H9 (cell line): ENCODE data around the gene DCT. TPM values are rescaled to one million over a fixed set of nuclear protein-coding genes. Genes with fewer than 3 reads are reported as not detected.

Source experiments
- DNase-seq: peaks from one replicate; pipeline ENCODE4 v3.0.0-alpha.2; 2017
- H2AFZ ChIP-seq: one replicate; pipeline ENCODE4 v1.6.1; 2013; ENCODE audit warnings: mild to moderate bottlenecking, low read length, control low read depth, moderate library complexity
- H2AK5ac ChIP-seq: 2 replicates; pipeline ENCODE4 v1.6.1; 2013; ENCODE audit warnings: low read length, control low read depth, mixed read lengths; ENCODE audit not compliant: insufficient read length
- H2BK120ac ChIP-seq: one replicate; pipeline ENCODE4 v1.6.1; 2013; ENCODE audit warnings: low read depth, mild to moderate bottlenecking, low read length, control low read depth, inconsistent platforms; ENCODE audit not compliant: poor library complexity, severe bottlenecking
- H2BK12ac ChIP-seq: 2 replicates; pipeline ENCODE4 v1.6.1; 2013; ENCODE audit warnings: low read length, control low read depth, mixed read lengths, low read depth; ENCODE audit not compliant: insufficient read length
- H2BK15ac ChIP-seq: 2 replicates; pipeline ENCODE4 v1.6.1; 2013; ENCODE audit warnings: low read depth, low read length, control low read depth
- H2BK20ac ChIP-seq: one replicate; pipeline ENCODE4 v1.6.1; 2013; ENCODE audit warnings: low read depth, mild to moderate bottlenecking, low read length, control low read depth, inconsistent platforms; ENCODE audit not compliant: poor library complexity, severe bottlenecking
- H2BK5ac ChIP-seq: 2 replicates; pipeline ENCODE4 v1.6.1; 2013; ENCODE audit warnings: low read length, control low read depth, mixed read lengths; ENCODE audit not compliant: insufficient read length
- H3K14ac ChIP-seq: 2 replicates; pipeline ENCODE4 v1.6.1; 2013; ENCODE audit warnings: low read length, control low read depth; ENCODE audit not compliant: insufficient read depth
- H3K18ac ChIP-seq: 2 replicates; pipeline ENCODE4 v1.6.1; 2013; ENCODE audit warnings: low read depth, mild to moderate bottlenecking, mixed read lengths, low read length, control low read depth; ENCODE audit not compliant: insufficient read length
- H3K23ac ChIP-seq: 2 replicates; pipeline ENCODE4 v1.6.1; 2013; ENCODE audit warnings: low read length, control low read depth, mixed read lengths, low read depth; ENCODE audit not compliant: insufficient read length
- H3K23me2 ChIP-seq: 2 replicates; pipeline ENCODE4 v1.6.1; 2013; ENCODE audit warnings: low read depth, mild to moderate bottlenecking, mixed read lengths, low read length, control low read depth; ENCODE audit not compliant: insufficient read length, poor library complexity, severe bottlenecking
- H3K27ac ChIP-seq: 2 replicates; pipeline ENCODE4 v1.5.1; 2013; ENCODE audit warnings: low read length, control low read depth, mixed read lengths, low read depth; ENCODE audit not compliant: insufficient read length
- H3K27me3 ChIP-seq: 2 replicates; pipeline ENCODE4 v1.6.1; 2013; ENCODE audit warnings: low read length, control low read depth, inconsistent platforms; ENCODE audit not compliant: insufficient read depth
- H3K4ac ChIP-seq: 2 replicates; pipeline ENCODE4 v1.6.1; 2013; ENCODE audit warnings: low read depth, mild to moderate bottlenecking, control low read depth, inconsistent platforms, low read length, moderate library complexity
- H3K4me1 ChIP-seq: 2 replicates; pipeline ENCODE4 v1.6.1; 2013; ENCODE audit warnings: low read length, control low read depth, inconsistent platforms; ENCODE audit not compliant: insufficient read depth
- H3K4me2 ChIP-seq: 2 replicates; pipeline ENCODE4 v1.6.1; 2013; ENCODE audit warnings: low read length, control low read depth, mixed read lengths; ENCODE audit not compliant: insufficient read length, insufficient read depth
- H3K56ac ChIP-seq: 2 replicates; pipeline ENCODE4 v1.6.1; 2013; ENCODE audit warnings: low read depth, mild to moderate bottlenecking, mixed read lengths, low read length, control low read depth; ENCODE audit not compliant: insufficient read length
- H3K79me1 ChIP-seq: 2 replicates; pipeline ENCODE4 v1.6.1; 2013; ENCODE audit warnings: low read depth, mild to moderate bottlenecking, moderate library complexity, low read length, control low read depth, inconsistent platforms; ENCODE audit not compliant: insufficient read depth, poor library complexity, severe bottlenecking
- H3K79me2 ChIP-seq: 2 replicates; pipeline ENCODE4 v1.6.1; 2013; ENCODE audit warnings: low read length, control low read depth, inconsistent platforms; ENCODE audit not compliant: insufficient read depth
- H3K9ac ChIP-seq: 2 replicates; pipeline ENCODE4 v1.6.1; 2013; ENCODE audit warnings: low read length, control low read depth, mixed read lengths; ENCODE audit not compliant: insufficient read length; ENCODE audit errors: extremely low read depth
- H3K9me3 ChIP-seq: one replicate; pipeline ENCODE4 v1.6.1; 2013; ENCODE audit warnings: low read depth, low read length, inconsistent platforms; ENCODE audit not compliant: control insufficient read depth
- H3T11ph ChIP-seq: one replicate; pipeline ENCODE4 v1.6.1; 2013; ENCODE audit warnings: mild to moderate bottlenecking, low read length, control low read depth, inconsistent platforms
- H4K20me1 ChIP-seq: one replicate; pipeline ENCODE4 v1.6.1; 2013; ENCODE audit not compliant: control insufficient read depth, insufficient read length, insufficient read depth
- H4K5ac ChIP-seq: 2 replicates; pipeline ENCODE4 v1.6.1; 2013; ENCODE audit warnings: low read depth, mild to moderate bottlenecking, mixed read lengths, low read length, control low read depth; ENCODE audit not compliant: insufficient read length
- H4K8ac ChIP-seq: replicated peaks from 2 replicates; pipeline ENCODE4 v1.6.1; 2013; ENCODE audit warnings: low read length, control low read depth, mixed read lengths, low read depth; ENCODE audit not compliant: insufficient read length
- H4K91ac ChIP-seq: 2 replicates; pipeline ENCODE4 v1.6.1; 2013; ENCODE audit warnings: low read depth, mild to moderate bottlenecking, moderate library complexity, mixed read lengths, low read length, control low read depth; ENCODE audit not compliant: insufficient read length
- H3K27ac Mint-ChIP-seq, 3 experiments: 2 replicates in 2 of 3; 3 replicates in 1 of 3; pipeline ENCODE4 v1.8.0; 2020 to 2021; ENCODE audit warnings: mixed read lengths in 3 of 3, mild to moderate bottlenecking in 1 of 3, moderate library complexity in 1 of 3
- H3K27me3 Mint-ChIP-seq: 2 replicates; pipeline ENCODE4 v1.8.0; 2021; ENCODE audit warnings: low read depth, mild to moderate bottlenecking, moderate library complexity, mixed read lengths
- H3K36me3 Mint-ChIP-seq, 3 experiments: 2 replicates in 2 of 3; 3 replicates in 1 of 3; pipeline ENCODE4 v1.8.0; 2020 to 2021; ENCODE audit warnings: low read depth in 3 of 3, mixed read lengths in 3 of 3; ENCODE audit not compliant: insufficient read depth in 1 of 3
- H3K4me1 Mint-ChIP-seq, 2 experiments: 2 replicates each; pipeline ENCODE4 v1.8.0; 2020; ENCODE audit warnings: mixed read lengths in 2 of 2
- H3K4me3 Mint-ChIP-seq, 2 experiments: 2 replicates in 1 of 2; 3 replicates in 1 of 2; pipeline ENCODE4 v1.8.0; 2020 to 2021; ENCODE audit warnings: mild to moderate bottlenecking in 2 of 2, mixed read lengths in 2 of 2, moderate library complexity in 1 of 2
- H3K9me3 Mint-ChIP-seq, 2 experiments: 2 replicates in 1 of 2; 3 replicates in 1 of 2; pipeline ENCODE4 v1.8.0; 2020; ENCODE audit warnings: mild to moderate bottlenecking in 2 of 2, mixed read lengths in 2 of 2, moderate library complexity in 1 of 2
- CTCF ChIP-seq: fragments of 200-600 bp; sonication (generic); conservative IDR thresholded peaks from 3 replicates; pipeline ENCODE4 v1.8.0; 2021; ENCODE audit warnings: antibody characterized with exemption, mild to moderate bottlenecking
- WGBS: extraction: QIAGEN DNeasy Blood & Tissue Kit; methylation state at CpG from one replicate; pipeline ENCODE4 v1.1.7; 2013; ENCODE audit warnings: missing lambda C conversion rate, low lambda C conversion rate, mixed read lengths; ENCODE audit not compliant: insufficient read length; ENCODE audit errors: extremely low coverage; 5-methylcytosine and 5-hydroxymethylcytosine counted together
- total RNA-seq: library from RNA; stranded (reverse); gene quantifications from 2 replicates; pipeline ENCODE4 v1.2.1, GENCODE V29; 2021

Gene DCT
- total RNA-seq, 1 experiment from 2014 or later, result not detected

- no CpG with 5 or more reads among the region's 2 CpGs for WGBS
- Histone ChIP-seq H2BK12ac (no peak overlapping the region), H3T11ph (no peak overlapping the region), H3K9me3 (no peaks in the 10 kb centered on the region), H3K27ac (no peak overlapping the region), H2BK15ac (no peak overlapping the region), H3K23ac (no peak overlapping the region), H3K79me2 (no peaks in the 10 kb centered on the region), H3K4me2 (no peak overlapping the region), H3K9ac (no peak overlapping the region), H2AK5ac (no peak overlapping the region), H4K8ac (no peak overlapping the region), H4K91ac (no peak overlapping the region), H3K4me1 (no peaks in the 10 kb centered on the region), H3K79me1 (no peaks in the 10 kb centered on the region), H2BK120ac (no peak overlapping the region), H3K56ac (no peak overlapping the region), H2AFZ (no peak overlapping the region), H3K4ac (no peak overlapping the region), H3K23me2 (no peaks in the 10 kb centered on the region), H3K18ac (no peak overlapping the region), H4K20me1 (no peaks in the 10 kb centered on the region), H4K5ac (no peak overlapping the region), H3K14ac (no peak overlapping the region), H2BK5ac (no peak overlapping the region), H2BK20ac (no peak overlapping the region), H3K27me3 (no peaks in the 10 kb centered on the region)
- DNase-seq, result no peak
- no peaks in the 10 kb centered on the region for H3K9me3 Mint-ChIP-seq
- H3K4me3 Mint-ChIP-seq, result no peak overlapping the region
- H3K36me3 Mint-ChIP-seq, result no peaks in the 10 kb centered on the region
- H3K27me3 Mint-ChIP-seq, result no peaks in the 10 kb centered on the region
- no peak for TF ChIP-seq CTCF
- no peak overlapping the region for H3K27ac Mint-ChIP-seq
- H3K4me1 Mint-ChIP-seq, result no peaks in the 10 kb centered on the region
Observed at GRCh38 chr13:94455414-94455813, 24.1 kb downstream of the DCT start.
